ENCODE measurements around the gene TNIK.

TNIK gene

DNA sequence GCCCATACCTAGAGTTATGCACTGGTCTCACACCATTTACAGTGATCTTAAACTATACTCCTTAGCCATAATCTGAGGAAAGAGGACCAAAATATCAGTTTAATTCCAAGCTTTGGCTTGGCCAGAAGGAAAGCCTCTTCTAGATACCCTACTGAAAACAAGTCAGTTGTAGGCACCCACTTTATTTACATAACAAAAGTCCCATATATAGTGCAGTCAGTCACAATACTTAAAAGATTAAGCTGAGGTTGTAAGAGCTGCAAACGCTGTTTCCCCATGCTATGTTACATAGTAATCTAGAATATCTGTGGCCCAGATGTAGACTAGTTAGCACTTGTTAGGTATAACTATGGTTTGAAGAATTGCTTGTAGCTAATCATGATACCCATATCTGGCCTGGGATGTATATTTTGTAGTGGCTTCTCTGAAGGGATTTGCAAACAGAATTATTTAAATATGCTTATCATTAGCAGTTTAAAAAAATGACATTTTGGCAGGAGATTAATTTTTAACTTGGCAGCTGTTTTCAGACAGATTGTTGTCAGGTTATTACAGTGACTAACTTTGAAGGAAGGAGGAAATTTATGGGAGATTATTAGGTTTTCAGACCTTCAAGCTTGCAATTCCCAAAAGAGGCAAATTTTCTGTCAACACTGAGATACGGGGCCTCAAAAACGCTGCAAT is 273.2 kb downstream of the TNIK start:
- TF ChIP-seq ZFX (IDR thresholded peaks at IDR 0.05): no peak
- TF ChIP-seq, protein P1, sequence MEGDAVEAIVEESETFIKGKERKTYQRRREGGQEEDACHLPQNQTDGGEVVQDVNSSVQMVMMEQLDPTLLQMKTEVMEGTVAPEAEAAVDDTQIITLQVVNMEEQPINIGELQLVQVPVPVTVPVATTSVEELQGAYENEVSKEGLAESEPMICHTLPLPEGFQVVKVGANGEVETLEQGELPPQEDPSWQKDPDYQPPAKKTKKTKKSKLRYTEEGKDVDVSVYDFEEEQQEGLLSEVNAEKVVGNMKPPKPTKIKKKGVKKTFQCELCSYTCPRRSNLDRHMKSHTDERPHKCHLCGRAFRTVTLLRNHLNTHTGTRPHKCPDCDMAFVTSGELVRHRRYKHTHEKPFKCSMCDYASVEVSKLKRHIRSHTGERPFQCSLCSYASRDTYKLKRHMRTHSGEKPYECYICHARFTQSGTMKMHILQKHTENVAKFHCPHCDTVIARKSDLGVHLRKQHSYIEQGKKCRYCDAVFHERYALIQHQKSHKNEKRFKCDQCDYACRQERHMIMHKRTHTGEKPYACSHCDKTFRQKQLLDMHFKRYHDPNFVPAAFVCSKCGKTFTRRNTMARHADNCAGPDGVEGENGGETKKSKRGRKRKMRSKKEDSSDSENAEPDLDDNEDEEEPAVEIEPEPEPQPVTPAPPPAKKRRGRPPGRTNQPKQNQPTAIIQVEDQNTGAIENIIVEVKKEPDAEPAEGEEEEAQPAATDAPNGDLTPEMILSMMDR (conservative IDR thresholded peaks at IDR 0.05): no peak
- H3K27ac ChIP-seq: no peak overlapping the region

DNA sequence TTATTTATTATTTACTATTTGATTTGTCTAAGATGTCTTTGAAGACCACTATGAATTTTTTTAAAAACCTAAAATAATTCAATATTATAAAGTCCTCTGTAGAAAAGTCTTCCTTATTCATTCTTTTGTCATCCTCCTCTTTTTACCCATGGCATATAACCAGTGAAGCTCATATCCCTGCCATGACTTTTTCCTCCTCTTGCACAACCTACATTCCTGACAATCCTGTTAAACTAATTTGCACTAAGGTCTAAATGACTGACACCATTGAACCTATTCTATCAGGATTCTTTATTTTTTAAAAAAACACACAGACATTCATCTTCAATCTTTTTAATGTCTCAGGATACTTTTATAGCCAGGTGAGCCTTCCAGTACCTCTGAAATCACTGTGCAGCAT is 273.8 kb downstream of the TNIK start:
- TF ChIP-seq ZFX (IDR thresholded peaks at IDR 0.05): no peak
- TF ChIP-seq, protein P1 (conservative IDR thresholded peaks at IDR 0.05): no peak
- H3K27ac ChIP-seq: no peak overlapping the region

DNA sequence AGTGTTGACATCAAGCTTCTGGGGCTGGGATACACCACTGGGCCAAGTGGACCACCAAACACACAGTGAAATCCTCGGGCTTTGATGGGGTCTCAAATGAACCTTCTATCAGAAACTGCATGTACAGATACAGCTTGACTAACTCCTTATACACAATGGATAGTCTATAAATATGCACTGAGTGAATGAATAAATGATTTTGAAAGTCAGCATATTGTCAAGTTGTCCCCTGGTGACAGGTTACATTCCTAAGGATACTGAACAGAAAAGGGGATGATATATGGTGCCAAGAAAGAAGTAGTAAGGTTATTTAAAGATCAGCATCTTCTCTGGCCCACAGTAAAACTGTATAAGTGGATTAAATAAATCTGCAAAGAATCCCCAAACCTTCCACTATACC is 274.2 kb downstream of the TNIK start:
- H3K27ac ChIP-seq: no peak overlapping the region
- TF ChIP-seq ZFX (IDR thresholded peaks at IDR 0.05): no peak
- TF ChIP-seq, protein P1 (conservative IDR thresholded peaks at IDR 0.05): no peak

DNA sequence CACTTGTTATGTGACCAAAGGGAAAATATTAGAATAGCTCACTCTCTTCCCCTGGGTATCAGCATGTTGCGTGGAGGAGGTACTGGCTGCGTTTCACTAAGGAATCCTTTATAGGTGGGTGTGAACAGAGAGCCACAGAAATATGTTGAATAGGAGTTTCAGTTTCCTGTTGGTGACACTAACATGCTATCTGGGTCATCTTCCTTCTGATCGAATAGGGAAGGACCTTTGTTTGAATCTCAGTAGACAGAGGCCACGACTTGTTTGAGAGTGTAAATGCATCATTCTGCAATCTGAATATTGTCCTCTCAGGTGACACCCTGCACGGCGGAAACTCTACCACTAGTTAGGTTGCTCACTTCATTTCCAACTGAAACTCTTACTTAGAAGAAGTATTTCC is 275.8 kb downstream of the TNIK start:
- TF ChIP-seq, protein P1 (conservative IDR thresholded peaks at IDR 0.05): no peak
- no peak for TF ChIP-seq ZFX (IDR thresholded peaks at IDR 0.05)
- no peak overlapping the region for H3K27ac ChIP-seq

DNA sequence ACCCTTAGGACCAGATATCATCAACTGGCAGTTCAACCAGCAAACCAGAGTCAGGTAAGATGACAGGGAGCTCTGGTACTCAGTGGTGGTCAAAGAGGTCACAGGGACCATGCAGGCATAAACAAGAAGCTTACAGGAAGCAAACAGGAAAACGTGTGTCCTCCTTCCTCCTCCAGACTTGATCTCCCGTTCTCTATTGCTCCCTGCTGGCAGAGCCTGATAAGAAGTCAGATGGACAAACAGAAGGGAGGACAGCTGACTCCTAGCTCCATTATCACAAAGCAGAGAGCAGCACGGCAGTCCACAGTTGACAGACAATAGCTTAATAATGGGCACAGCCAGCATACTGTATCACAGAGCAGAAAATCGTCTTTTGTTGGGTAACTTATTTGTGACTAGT is 277.2 kb downstream of the TNIK start:
- no peak overlapping the region for H3K27ac ChIP-seq
- TF ChIP-seq, protein P1 (conservative IDR thresholded peaks at IDR 0.05): peak; percentile 58
- TF ChIP-seq ZFX (IDR thresholded peaks at IDR 0.05): no peak

DNA sequence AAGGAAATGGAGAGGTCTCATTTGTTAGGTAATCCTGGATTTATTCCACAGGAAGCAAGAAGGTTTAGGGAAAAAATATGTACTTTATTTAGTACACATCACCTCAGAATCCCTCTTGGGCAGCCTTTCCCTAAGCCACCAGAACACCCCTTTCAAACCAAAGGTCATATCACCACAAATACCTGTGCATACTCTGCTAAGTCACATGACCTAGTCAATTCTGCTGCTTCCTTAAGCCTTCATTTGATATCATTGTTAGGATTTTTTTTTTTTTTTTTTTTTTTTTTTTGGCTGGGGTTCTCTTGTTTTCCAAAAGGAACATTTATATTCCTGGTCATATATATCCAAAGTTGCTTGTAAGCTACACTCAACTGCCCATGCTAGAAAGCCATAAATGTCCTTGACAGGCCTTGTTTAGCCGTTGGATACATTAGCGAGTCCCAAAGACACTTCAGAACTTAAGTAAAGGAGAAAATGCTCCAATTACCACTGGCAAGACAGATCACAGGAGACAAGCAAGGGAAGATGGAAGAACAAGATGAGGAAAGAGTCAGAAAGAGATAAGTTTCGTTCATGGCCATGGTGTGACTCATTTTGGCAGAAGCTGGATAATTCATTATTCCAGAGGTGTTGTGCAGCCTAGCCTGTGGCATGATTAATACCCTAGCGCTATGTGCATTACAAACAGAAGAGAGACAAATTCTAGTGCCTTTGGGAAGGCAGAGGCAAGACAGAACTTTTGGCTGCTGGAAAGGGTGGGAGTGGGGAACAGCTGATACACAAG is 278.1 kb downstream of the TNIK start:
- no peak overlapping the region for H3K27ac ChIP-seq
- TF ChIP-seq, protein P1 (conservative IDR thresholded peaks at IDR 0.05): no peak
- no peak for TF ChIP-seq ZFX (IDR thresholded peaks at IDR 0.05)

DNA sequence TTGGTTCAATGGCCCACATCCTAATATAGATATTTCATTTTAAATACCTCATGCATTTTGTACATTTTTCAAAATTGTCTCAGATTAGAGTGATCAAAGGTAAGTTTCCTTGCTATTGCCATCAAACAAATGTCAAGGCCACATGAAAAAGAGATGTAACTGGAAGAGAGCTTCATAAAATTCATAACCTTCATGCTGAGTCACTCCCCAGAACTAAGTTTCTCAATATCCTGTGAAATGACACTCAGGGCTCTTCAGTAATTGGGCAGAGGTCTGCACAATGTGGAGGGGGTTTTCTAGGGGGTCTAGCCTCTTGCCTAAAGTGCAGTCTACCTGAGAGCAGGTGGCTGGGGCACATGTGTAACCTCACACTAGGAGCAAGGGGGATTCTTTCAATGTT is 281.5 kb downstream of the TNIK start:
- H3K27ac ChIP-seq: no peak overlapping the region
- TF ChIP-seq, protein P1 (conservative IDR thresholded peaks at IDR 0.05): no peak
- no peak for TF ChIP-seq ZFX (IDR thresholded peaks at IDR 0.05)
